ENCODE measurements around the gene BMF.
"Not testable (repeated sequence)": the region's sequence is repeated elsewhere in the genome, so short reads cannot be mapped to it uniquely, and the experiment has no call there.

The BMF gene

DNA sequence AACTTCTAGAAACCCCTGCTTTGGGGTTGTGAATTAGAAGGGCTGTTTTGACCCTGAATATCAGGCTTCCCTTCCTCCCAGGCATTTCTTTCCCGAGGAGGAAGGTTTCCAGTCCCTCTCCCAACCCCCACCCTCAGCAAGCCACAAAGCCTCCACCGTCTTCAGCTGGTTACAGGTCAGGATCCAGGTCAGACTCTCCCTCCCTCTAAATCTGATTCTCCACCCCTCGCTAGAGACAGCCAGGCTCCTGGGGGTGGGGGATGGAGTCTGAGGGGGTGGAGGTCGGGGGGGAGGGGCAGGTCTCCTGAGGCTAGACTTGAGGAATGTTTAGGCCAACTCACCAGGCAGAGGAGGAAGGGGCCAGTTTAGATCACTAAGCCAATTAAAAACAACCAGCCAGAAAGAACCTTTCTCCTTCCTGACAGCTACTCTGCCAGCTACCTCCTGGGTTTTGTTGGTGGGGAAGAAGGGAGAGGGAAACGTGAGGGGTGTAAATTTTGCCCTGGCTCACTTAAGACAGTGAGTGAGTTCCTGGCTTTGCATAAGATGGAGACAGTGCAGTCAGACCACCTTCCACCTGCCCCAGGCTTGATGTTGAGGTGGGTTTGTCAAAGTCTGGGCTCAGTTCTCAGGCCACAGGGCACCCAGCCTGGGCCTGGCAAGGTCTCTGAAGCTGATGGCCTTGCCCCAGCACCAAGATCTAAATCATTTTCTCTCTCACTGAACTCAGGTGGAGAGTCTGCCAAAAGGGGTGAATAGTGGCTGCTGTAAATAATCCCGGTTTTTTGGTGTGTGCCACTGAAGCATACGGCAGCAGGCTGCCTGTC is 19.5 kb downstream of the BMF start:
- Mint-ChIP-seq H3K27ac (no peak overlapping the region), H3K4me1 (ENCODE audit: low read depth) (peaks cover 9% of the 10 kb centered on the region), H3K36me3 (ENCODE audit: low read depth) (no peaks in the 10 kb centered on the region), H3K27me3 (peaks cover 4% of the 10 kb centered on the region), H3K9me3 (no peaks in the 10 kb centered on the region), H3K4me3 (no peak overlapping the region)

DNA sequence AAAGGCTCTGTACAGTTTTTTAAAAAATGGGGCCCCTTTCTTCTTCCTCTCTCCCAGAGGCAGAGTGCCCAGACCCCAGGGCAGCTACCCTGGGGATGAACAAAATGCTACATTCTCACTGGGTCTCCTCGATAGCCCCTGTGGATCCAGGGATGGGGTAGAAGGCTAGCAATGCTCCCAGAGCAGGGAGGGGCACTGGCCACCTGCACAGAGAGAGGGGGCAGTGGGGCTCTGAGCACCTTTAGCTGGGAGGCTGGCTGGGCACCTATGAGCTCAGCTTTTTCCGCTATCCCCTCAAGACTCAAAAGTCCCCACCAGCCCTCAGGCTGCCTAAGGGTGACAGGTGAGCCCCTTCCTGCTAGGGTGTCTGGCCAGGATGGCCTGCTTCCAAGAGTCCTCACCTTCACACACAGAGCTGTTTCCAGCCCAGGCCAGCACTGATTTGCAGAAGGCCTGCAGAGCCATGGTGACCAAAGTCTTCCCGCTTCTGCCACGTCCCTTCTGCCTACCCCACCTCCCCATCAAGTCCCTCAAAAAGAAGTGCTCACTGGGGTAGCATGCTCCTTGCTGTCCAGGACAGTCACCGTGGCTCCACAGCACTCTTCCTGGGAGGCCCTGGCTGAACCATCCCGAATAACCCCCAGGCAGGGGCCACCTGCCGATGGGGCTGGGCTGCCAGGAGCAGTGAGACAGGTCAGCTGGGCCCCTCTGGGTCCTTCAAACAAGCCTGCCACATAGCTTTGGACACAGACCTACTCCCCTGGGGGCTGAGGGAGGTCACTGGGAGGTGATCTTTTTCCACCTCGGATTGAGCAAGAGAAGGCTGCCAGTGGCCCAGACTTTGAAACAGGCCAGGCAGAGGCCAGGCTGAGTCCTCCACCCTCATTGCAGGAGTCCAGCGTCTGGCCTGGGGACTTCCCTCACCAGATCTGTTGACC is 20.4 kb downstream of the BMF start:
- Mint-ChIP-seq H3K27ac (no peak overlapping the region), H3K9me3 (no peaks in the 10 kb centered on the region)

DNA sequence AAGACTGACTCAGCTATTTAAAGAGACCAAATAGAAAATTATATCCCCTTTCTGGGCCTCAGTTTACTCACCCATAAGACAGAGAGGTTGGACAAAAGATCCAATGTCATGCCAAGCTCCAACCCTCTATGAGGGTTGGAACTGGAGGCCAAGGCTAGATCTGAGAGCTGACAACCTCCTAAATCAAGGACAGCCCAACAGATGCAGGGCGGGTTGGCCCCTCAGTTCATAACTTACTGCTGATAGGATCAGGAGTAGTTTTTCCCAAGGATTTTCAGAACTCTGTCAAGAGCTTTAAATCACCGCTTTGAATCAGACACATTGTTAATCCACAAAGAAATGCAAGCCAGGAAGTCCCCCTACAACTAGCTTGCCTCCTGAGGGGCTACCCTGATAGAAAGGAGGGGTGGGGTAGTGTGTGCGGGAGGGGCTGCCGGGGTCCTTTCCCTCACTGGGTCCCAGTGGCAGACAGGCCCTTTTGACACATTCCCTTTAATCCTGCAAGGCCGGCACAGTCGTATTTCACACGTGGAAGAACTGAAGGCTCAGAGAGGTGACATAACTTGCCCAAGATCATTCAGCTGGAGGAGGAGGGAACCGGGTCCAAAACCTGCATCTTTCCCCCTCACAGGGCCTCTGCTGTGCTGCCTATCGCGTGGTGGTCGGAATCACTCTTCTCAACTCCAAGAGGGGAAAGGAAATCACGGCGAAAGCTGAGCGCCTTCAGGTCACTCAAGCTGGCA is 21.4 kb downstream of the BMF start:
- Mint-ChIP-seq H3K27ac (no peak overlapping the region), H3K4me3 (no peak overlapping the region), H3K27me3 (peaks cover 18% of the 10 kb centered on the region), H3K9me3 (no peaks in the 10 kb centered on the region), H3K4me1 (ENCODE audit: low read depth) (peaks cover 15% of the 10 kb centered on the region), H3K36me3 (ENCODE audit: low read depth) (no peaks in the 10 kb centered on the region)

More for the DNA sequence above, 20.4 kb downstream of the BMF start:
- peaks cover 12% of the 10 kb centered on the region for H3K4me1 Mint-ChIP-seq (ENCODE audit: low read depth)
- peaks cover 9% of the 10 kb centered on the region for H3K27me3 Mint-ChIP-seq
- H3K36me3 Mint-ChIP-seq (ENCODE audit: low read depth): no peaks in the 10 kb centered on the region
- no peak overlapping the region for H3K4me3 Mint-ChIP-seq

DNA sequence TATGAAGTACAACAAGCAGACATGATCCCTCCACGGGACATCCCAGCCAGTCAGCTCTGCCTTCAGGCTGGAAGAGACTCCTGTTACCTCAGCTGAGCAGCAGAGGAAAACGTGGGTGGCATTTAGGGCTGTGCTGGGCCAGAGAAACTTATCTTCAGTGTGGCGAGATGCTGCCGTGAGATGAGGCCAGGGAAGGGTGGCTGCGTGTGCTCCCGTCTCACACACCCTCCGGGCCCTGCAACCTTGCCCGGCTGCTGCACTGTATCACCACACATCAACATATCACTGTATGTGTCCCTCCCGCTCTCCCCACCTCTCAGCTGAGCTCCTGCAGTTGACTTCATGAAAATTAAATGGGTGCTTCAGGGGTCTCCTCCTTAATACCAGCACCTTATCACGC is 23.4 kb downstream of the BMF start:
- Mint-ChIP-seq H3K9me3 (no peaks in the 10 kb centered on the region), H3K27ac (no peak overlapping the region), H3K36me3 (ENCODE audit: low read depth) (no peaks in the 10 kb centered on the region), H3K27me3 (peaks cover 24% of the 10 kb centered on the region), H3K4me1 (ENCODE audit: low read depth) (peaks cover 34% of the 10 kb centered on the region), H3K4me3 (no peak overlapping the region)

DNA sequence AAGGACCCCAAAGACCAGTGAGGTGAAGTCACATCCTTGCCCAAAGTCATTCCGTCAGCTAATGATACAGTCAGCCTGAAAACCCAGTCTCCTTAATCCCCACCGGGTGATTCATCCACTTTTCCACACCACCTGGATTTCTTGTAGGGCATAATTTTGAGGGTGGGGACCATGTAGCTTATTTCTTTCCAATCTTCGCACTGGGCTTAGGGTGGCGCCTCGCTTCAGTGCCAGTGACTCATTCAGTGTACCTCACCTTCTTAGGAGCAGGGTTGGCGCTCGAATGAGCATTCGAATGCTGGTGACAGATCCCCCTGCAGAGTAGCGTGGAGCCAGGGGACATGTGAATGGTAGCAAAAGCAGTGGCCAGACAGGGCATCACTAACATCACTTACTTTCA is 24.0 kb downstream of the BMF start:
- H3K9me3 Mint-ChIP-seq: no peaks in the 10 kb centered on the region
- no peaks in the 10 kb centered on the region for H3K36me3 Mint-ChIP-seq (ENCODE audit: low read depth)
- peaks cover 24% of the 10 kb centered on the region for H3K27me3 Mint-ChIP-seq
- H3K4me1 Mint-ChIP-seq (ENCODE audit: low read depth): peaks cover 38% of the 10 kb centered on the region
- no peak overlapping the region for H3K27ac Mint-ChIP-seq
- no peak overlapping the region for H3K4me3 Mint-ChIP-seq

DNA sequence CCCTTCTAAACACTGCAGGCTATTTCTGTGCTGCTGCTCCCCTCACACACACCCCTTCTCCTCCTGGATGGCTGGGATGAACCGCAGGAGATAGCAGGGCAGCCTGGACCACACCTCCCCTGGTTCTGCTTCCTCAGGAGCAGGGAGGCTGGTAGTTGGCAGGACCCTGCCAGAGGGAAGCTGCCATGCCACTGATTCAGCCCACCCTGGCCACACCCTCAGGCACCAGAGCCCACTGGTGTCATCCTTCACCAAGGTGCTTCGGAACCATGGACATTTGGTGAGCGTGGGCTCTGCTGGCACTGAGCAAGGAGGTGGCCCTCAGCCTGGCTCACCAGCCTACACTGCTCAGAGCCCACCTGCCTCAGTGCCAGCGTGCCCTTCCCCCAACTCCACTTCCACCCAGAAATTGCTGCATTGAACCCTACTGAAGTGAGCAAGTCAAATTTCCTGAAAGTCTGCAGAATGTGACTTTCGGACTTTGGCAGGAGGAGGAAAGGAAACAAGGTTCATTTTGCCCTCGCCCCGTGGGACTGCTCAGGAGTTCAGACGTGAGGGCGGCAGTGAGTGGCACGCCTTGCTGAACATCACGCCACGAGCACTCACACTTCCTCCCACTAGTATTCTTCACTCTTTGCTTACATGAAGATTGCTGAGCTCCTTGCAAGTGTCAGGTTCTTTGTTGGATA is 26.3 kb downstream of the BMF start:
- no peaks in the 10 kb centered on the region for H3K36me3 Mint-ChIP-seq (ENCODE audit: low read depth)
- no peaks in the 10 kb centered on the region for H3K9me3 Mint-ChIP-seq
- H3K27ac Mint-ChIP-seq: peak overlapping the region; percentile 1
- H3K4me1 Mint-ChIP-seq (ENCODE audit: low read depth): peaks cover 38% of the 10 kb centered on the region
- no peak overlapping the region for H3K4me3 Mint-ChIP-seq
- peaks cover 24% of the 10 kb centered on the region for H3K27me3 Mint-ChIP-seq

DNA sequence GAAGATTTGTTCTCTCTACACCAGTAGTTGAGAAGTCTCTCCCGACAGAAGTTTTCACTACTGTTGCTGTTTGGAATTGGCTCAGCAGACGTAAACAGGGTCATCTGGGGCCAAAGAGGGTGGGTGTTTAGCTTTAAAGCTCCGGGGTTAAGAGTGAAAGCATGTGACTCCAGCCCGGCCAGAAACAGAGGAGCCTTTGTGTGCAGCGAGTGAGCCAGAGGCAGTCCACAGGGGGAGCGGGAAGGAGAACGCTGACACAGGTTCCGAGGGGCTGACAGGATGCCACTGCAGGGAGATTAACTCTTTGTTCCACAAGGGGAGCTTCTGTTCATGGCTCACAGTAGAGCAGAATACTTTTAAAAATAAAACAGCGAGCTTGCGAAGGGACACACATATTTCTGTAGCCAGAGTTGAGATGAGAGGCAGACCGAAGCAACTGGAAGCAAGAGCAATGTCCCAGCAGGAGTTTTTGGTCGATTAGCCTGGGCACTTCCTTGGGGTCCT is 26.9 kb downstream of the BMF start:
- Mint-ChIP-seq H3K4me3 (peak overlapping the region; percentile 42), H3K27ac (peak overlapping the region; percentile 29), H3K9me3 (no peaks in the 10 kb centered on the region), H3K4me1 (ENCODE audit: low read depth) (peaks cover 38% of the 10 kb centered on the region), H3K36me3 (ENCODE audit: low read depth) (no peaks in the 10 kb centered on the region), H3K27me3 (peaks cover 24% of the 10 kb centered on the region)

DNA sequence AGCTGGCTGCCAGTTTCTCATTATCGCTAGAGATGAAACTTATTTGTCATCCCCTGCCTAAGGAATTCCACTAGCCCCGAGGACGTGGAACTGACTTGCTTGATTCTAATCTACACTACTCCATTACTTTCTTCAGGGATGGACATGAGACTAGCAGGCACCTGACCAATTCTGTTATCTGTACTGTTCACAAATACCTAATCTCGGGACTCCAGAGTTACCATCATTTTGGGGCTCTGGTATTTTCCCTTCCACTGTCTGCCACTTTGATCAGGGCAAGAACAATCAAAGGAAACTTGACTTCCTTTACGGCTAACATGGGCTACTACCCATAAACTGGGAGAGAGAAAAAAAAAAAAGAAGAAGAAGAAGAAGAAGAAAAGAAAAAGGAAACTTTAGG is 27.8 kb downstream of the BMF start:
- Mint-ChIP-seq H3K4me1 (ENCODE audit: low read depth) (peaks cover 38% of the 10 kb centered on the region), H3K9me3 (no peaks in the 10 kb centered on the region), H3K27me3 (peaks cover 21% of the 10 kb centered on the region), H3K4me3 (no peak overlapping the region), H3K27ac (no peak overlapping the region), H3K36me3 (ENCODE audit: low read depth) (no peaks in the 10 kb centered on the region)

DNA sequence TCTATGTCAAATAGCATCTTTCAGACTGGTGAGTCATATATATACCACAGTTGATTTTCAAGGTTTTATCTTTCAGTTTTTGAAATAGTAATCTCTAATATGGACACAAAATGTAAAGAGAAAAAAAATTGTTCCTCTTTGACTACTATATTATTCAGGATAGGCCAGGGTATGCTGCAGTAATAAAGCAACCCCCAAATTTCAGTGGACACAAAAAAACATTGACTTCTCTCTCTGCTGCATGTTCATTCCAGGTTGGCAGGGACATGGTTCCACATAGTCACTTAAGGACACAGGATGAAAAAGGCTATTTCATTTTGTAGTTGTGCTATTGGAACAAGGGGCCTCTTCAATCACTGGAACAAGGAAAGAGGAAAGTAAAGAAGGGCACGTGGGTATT is 28.6 kb downstream of the BMF start:
- peaks cover 41% of the 10 kb centered on the region for H3K4me1 Mint-ChIP-seq (ENCODE audit: low read depth)
- no peaks in the 10 kb centered on the region for H3K36me3 Mint-ChIP-seq (ENCODE audit: low read depth)
- H3K27ac Mint-ChIP-seq: no peak overlapping the region
- no peaks in the 10 kb centered on the region for H3K9me3 Mint-ChIP-seq
- H3K27me3 Mint-ChIP-seq: peaks cover 24% of the 10 kb centered on the region
- H3K4me3 Mint-ChIP-seq: no peak overlapping the region

DNA sequence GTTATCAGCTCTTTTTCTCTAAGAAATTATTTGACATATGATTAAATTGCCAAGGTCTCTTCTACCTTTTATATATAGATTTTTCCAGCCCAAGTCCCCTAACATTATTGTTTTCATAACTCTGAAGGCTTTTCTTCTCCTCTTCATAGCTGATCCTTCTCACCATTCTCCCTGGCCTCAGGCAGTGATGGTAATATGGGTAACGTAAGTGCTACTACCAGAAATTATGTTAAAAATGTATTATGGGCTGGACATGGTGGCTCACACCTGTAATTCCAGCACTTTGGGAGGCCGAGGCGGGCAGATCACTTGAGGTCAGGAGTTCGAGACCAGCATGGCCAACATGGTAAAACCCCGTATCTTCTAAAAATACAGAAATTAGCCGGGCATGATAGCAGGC is 29.2 kb downstream of the BMF start:
- no peaks in the 10 kb centered on the region for H3K9me3 Mint-ChIP-seq
- no peaks in the 10 kb centered on the region for H3K36me3 Mint-ChIP-seq (ENCODE audit: low read depth)
- no peak overlapping the region for H3K27ac Mint-ChIP-seq
- H3K4me3 Mint-ChIP-seq: no peak overlapping the region
- H3K4me1 Mint-ChIP-seq (ENCODE audit: low read depth): peaks cover 42% of the 10 kb centered on the region
- H3K27me3 Mint-ChIP-seq: peaks cover 24% of the 10 kb centered on the region

DNA sequence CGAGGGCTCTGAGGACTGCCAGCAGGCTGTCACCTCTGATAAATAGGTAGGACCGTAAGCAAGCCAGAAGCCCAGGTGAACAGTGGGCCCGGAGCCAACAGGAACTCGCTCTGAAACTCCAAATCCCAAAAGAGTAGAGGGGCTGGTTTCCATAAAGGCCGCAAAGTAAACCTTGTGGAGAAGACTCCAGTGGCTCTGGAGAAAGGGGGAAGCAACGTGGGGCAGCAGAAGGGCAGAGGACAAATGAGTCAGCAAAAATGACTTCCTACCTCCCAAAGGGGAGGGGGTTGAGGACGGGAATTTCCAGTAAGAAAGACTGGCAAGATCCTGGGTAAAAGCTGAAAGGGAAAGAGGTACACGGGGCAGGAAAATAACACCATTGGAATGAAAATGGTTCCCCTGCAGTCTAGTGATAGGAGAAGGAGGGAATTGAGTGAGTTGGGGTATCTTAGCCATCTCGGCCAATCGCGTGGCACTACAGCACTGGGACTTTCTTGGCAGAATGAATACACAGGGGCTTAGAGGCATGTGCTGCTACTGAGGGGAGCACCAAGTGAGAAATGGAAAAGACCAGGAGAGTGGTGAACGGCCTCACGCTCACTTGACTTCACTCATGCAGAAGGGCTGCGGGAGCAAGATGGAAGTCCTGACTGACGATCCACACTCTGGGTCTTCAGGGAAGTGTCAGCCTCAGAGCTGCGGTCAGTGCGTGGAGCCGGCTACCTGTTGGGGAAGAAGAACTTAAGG is 33.2 kb downstream of the BMF start:
- no peaks in the 10 kb centered on the region for H3K9me3 Mint-ChIP-seq
- peaks cover 10% of the 10 kb centered on the region for H3K27me3 Mint-ChIP-seq
- no peak overlapping the region for H3K4me3 Mint-ChIP-seq
- H3K4me1 Mint-ChIP-seq (ENCODE audit: low read depth): peaks cover 25% of the 10 kb centered on the region
- no peaks in the 10 kb centered on the region for H3K36me3 Mint-ChIP-seq (ENCODE audit: low read depth)
- H3K27ac Mint-ChIP-seq: no peak overlapping the region

DNA sequence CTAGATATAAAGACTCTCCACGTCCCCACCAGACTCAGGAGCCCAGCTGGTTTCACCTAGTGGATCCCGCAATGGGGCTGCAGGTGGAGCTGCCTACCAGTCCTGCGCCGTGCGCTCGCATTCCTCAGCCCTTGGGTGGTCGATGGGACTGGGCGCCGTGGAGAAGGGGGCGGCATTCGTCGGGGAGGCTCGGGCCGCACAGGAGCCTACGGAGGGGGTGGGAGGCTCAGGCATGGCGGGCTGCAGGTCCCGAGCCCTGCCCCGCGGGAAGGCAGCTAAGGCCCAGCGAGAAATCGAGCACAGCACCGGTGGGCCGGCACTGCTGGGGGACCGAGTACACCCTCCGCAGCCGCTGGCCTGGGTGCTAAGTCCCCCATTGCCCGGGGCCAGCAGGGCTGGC is 34.0 kb downstream of the BMF start:
- not testable (repeated sequence) for H3K9me3 Mint-ChIP-seq; H3K36me3 Mint-ChIP-seq (ENCODE audit: low read depth); H3K27me3 Mint-ChIP-seq

DNA sequence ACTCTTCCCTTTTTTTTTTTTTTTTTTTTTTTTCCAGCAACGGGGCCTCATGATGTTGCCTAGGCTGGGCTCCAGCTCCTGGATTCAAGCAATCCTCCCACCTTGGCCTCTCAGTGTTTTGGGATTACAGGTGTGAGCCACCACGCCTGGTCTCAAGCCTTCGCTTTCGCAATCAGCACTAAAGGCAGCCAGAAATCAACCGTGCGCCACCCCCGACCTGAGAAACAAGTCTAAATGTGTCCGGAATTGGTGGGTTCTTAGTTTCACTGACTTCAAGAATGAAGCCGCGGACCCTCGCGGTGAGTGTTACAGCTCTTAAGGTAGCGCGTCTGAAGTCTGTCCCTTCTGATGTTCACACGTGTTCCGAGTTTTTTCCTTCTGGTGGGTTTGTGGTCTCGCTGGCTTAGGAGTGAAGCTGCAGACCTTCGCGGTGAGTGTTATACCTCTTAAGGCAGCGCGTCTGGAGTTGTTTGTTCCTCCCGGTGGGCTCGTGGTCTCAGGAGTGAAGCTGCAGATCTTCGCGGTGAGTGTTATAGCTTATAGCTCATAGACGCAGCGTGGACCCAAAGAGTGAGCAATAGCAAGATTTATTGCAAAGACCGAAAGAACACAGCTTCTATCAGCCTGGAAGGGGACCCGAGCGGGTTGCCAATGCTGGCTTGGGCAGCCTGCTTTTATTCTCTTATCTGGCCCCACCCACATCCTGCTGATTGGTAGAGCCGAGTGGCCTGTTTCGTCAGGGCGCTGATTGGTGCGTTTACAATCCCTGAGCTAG is 34.8 kb downstream of the BMF start:
- not testable (repeated sequence) for H3K9me3 Mint-ChIP-seq; H3K27me3 Mint-ChIP-seq; H3K36me3 Mint-ChIP-seq (ENCODE audit: low read depth)
- H3K4me1 Mint-ChIP-seq (ENCODE audit: low read depth): peaks cover 24% of the 10 kb centered on the region
- peak overlapping the region; percentile 69 for H3K4me3 Mint-ChIP-seq
- H3K27ac Mint-ChIP-seq: peak overlapping the region; percentile 93

More for the DNA sequence above, 34.0 kb downstream of the BMF start:
- H3K4me3 Mint-ChIP-seq, H3K27ac Mint-ChIP-seq: not testable (repeated sequence)
- peaks cover 23% of the 10 kb centered on the region for H3K4me1 Mint-ChIP-seq (ENCODE audit: low read depth)
